ENCODE measurements around the gene KCNIP3. TPM values are rescaled to one million over a fixed set of nuclear protein-coding genes. Genes with fewer than 3 reads are reported as not detected.

KCNIP3 gene
- total RNA-seq, 1 donor from 2014 or later: 7.2 TPM

- Histone ChIP-seq H3K4me3 (ENCODE audit: low read depth, low read length) (no peak overlapping the region), H3K27me3 (ENCODE audit: control insufficient read depth, insufficient read depth, low read length) (no peaks in the 10 kb centered on the region), H3K36me3 (ENCODE audit: control insufficient read depth, insufficient read depth, low read length) (no peaks in the 10 kb centered on the region)
- DNase-seq (ENCODE audit: low read depth): no peak
- TF ChIP-seq, protein P1, sequence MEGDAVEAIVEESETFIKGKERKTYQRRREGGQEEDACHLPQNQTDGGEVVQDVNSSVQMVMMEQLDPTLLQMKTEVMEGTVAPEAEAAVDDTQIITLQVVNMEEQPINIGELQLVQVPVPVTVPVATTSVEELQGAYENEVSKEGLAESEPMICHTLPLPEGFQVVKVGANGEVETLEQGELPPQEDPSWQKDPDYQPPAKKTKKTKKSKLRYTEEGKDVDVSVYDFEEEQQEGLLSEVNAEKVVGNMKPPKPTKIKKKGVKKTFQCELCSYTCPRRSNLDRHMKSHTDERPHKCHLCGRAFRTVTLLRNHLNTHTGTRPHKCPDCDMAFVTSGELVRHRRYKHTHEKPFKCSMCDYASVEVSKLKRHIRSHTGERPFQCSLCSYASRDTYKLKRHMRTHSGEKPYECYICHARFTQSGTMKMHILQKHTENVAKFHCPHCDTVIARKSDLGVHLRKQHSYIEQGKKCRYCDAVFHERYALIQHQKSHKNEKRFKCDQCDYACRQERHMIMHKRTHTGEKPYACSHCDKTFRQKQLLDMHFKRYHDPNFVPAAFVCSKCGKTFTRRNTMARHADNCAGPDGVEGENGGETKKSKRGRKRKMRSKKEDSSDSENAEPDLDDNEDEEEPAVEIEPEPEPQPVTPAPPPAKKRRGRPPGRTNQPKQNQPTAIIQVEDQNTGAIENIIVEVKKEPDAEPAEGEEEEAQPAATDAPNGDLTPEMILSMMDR (IDR thresholded peaks at IDR 0.05; ENCODE audit: insufficient read depth, low read length, poor library complexity, severe bottlenecking): no peak
Measured at GRCh38 chr2:95382686-95383634, 85.8 kb downstream of the KCNIP3 start.

GRCh38 chr2:95383635-95384027, 86.5 kb downstream of the KCNIP3 start:
- Histone ChIP-seq H3K27me3 (ENCODE audit: control insufficient read depth, insufficient read depth, low read length) (no peaks in the 10 kb centered on the region), H3K4me3 (ENCODE audit: low read depth, low read length) (no peak overlapping the region), H3K36me3 (ENCODE audit: control insufficient read depth, insufficient read depth, low read length) (no peaks in the 10 kb centered on the region)
- TF ChIP-seq, protein P1 (IDR thresholded peaks at IDR 0.05; ENCODE audit: insufficient read depth, low read length, poor library complexity, severe bottlenecking): no peak
- no peak for DNase-seq (ENCODE audit: low read depth)

- no peak overlapping the region for H3K4me3 ChIP-seq (ENCODE audit: low read depth, low read length)
- TF ChIP-seq, protein P1 (IDR thresholded peaks at IDR 0.05; ENCODE audit: insufficient read depth, low read length, poor library complexity, severe bottlenecking): no peak
- DNase-seq (ENCODE audit: low read depth): no peak
- H3K36me3 ChIP-seq (ENCODE audit: control insufficient read depth, insufficient read depth, low read length): no peaks in the 10 kb centered on the region
- H3K27me3 ChIP-seq (ENCODE audit: control insufficient read depth, insufficient read depth, low read length): no peaks in the 10 kb centered on the region
Measured at GRCh38 chr2:95384854-95385569, 87.9 kb downstream of the KCNIP3 start.

DNA sequence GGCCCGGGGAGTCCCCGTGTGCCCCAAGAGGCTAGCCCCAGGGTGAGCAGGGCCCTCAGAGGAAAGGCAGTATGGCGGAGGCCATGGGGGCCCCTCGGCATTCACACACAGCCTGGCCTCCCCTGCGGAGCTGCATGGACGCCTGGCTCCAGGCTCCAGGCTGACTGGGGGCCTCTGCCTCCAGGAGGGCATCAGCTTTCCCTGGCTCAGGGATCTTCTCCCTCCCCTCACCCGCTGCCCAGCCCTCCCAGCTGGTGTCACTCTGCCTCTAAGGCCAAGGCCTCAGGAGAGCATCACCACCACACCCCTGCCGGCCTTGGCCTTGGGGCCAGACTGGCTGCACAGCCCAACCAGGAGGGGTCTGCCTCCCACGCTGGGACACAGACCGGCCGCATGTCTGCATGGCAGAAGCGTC, 88.4 kb downstream of the KCNIP3 start:
- Histone ChIP-seq H3K36me3 (ENCODE audit: control insufficient read depth, insufficient read depth, low read length) (no peaks in the 10 kb centered on the region), H3K4me3 (ENCODE audit: low read depth, low read length) (no peak overlapping the region), H3K27me3 (ENCODE audit: control insufficient read depth, insufficient read depth, low read length) (no peaks in the 10 kb centered on the region)
- no peak for DNase-seq (ENCODE audit: low read depth)
- TF ChIP-seq, protein P1 (IDR thresholded peaks at IDR 0.05; ENCODE audit: insufficient read depth, low read length, poor library complexity, severe bottlenecking): no peak

DNA sequence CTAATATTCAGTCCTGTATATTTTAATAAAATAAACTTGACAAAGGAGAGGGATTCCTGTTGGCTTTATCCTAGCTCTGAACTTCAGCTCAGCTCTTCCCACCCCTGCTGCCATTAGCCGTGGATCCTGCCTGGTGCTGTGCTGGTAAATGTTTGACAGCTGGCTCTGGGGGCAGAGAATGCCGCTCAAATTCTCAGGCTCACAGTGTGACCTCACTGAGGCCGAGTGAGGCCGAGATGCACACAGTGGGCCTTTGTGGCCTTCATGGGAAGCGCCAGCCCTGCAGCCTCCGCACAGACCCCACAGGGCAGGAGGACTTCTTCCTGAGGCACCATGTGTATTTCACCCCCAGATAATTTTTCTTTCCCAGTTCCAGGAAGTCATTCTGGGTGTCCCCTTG, 88.9 kb downstream of the KCNIP3 start:
- H3K36me3 ChIP-seq (ENCODE audit: control insufficient read depth, insufficient read depth, low read length): no peaks in the 10 kb centered on the region
- H3K4me3 ChIP-seq (ENCODE audit: low read depth, low read length): no peak overlapping the region
- no peak for DNase-seq (ENCODE audit: low read depth)
- H3K27me3 ChIP-seq (ENCODE audit: control insufficient read depth, insufficient read depth, low read length): no peaks in the 10 kb centered on the region
- TF ChIP-seq, protein P1 (IDR thresholded peaks at IDR 0.05; ENCODE audit: insufficient read depth, low read length, poor library complexity, severe bottlenecking): no peak

All from kidney epithelial cell (primary cell).